K562 (cell line): Measurements from ENCODE around the gene CNGB1. TPM values are rescaled to one million over a fixed set of nuclear protein-coding genes. Genes with fewer than 3 reads are reported as not detected.
A peak's percentile ranks its signal among the peaks of the same experiment; 100 is the strongest.

ENCODE experiments used
- ATAC-seq: fragments of 200-7000 bp; cut with Tn5 transposase; 3 replicates; pipeline ENCODE4 v1.9.1; 2020; ENCODE audit warnings: moderate library complexity
- BruUV-seq: library from RNA; stranded (reverse); fragments of 400-500 nt; replicated peaks from 2 replicates; lab custom pipeline; 2021; lab: Mats Ljungman, UMichigan
- CTCF ChIA-PET: fragments of 300-600 bp; formaldehyde crosslinking; extraction: SDS; loops from one replicate; lab custom pipeline; 2021; ENCODE audit warnings: low intra/inter-chr PET ratio; lab: Yijun Ruan, JAX
- POLR2A ChIA-PET: fragments of 300-600, 350-650 bp; sonication (Branson Sonifier 250); formaldehyde crosslinking; extraction: SDS; loops from one replicate; lab custom pipeline; 2021; ENCODE audit warnings: antibody characterized with exemption, inconsistent platforms; lab: Yijun Ruan, JAX
- DNase-seq, 4 experiments: peaks; one replicate each; pipeline versions ENCODE4 v3.0.0 to v3.0.0-alpha.2; 2011 to 2018; ENCODE audit warnings: low spot score in 3 of 4, mixed read lengths in 3 of 4; ENCODE audit errors: extremely low read depth in 1 of 4
- FAIRE-seq: peaks from 2 replicates; lab custom pipeline; 2011; peaks lifted over from hg19 to GRCh38; lab: Jason Lieb, UNC
- H2AFZ ChIP-seq: 2 replicates; pipeline ENCODE4 v1.6.0; 2011; ENCODE audit warnings: low read depth, low read length, control low read depth, inconsistent platforms
- H3K27ac ChIP-seq: fragments of 200-600 bp; 3 replicates; pipeline ENCODE4 v1.8.0; 2011; ENCODE audit warnings: low read depth, mild to moderate bottlenecking, control low read depth, inconsistent platforms, low read length, moderate library complexity, mixed read lengths; ENCODE audit errors: extremely low read depth
- H3K27me3 ChIP-seq, 2 experiments: fragments of 300-600 bp in 1 of 2; 2 replicates in 1 of 2; 3 replicates in 1 of 2; pipeline versions ENCODE4 v1.6.0 to v1.8.0; 2011; ENCODE audit warnings: inconsistent platforms in 2 of 2, low read length in 2 of 2, mild to moderate bottlenecking in 1 of 2, mixed read lengths in 1 of 2, moderate library complexity in 1 of 2; ENCODE audit not compliant: control insufficient read depth in 2 of 2, insufficient read depth in 2 of 2
- H3K36me3 ChIP-seq: fragments of 300-600 bp; 3 replicates; pipeline ENCODE4 v1.8.0; 2011; ENCODE audit warnings: mild to moderate bottlenecking, low read length, inconsistent platforms; ENCODE audit not compliant: control insufficient read depth, insufficient read depth
- H3K4me1 ChIP-seq, 2 experiments: fragments of 200-600 bp in 1 of 2; replicated peaks in 1 of 2; 2 replicates in 1 of 2; 3 replicates in 1 of 2; pipeline versions ENCODE4 v1.5.1 to v1.8.0; 2011; ENCODE audit warnings: inconsistent platforms in 2 of 2, low read length in 2 of 2, mild to moderate bottlenecking in 1 of 2, mixed read lengths in 1 of 2, moderate library complexity in 1 of 2; ENCODE audit not compliant: control insufficient read depth in 2 of 2, insufficient read depth in 2 of 2
- H3K4me2 ChIP-seq: 2 replicates; pipeline ENCODE4 v1.6.1; 2011; ENCODE audit warnings: low read length, control low read depth, inconsistent platforms, mixed read lengths; ENCODE audit not compliant: insufficient read depth
- H3K4me3 ChIP-seq: fragments of 200-600 bp; sonication (generic), shearing (Covaris generic); 2 replicates; pipeline ENCODE4 v1.5.1; 2016; ENCODE audit warnings: control low read depth, inconsistent platforms
- H3K79me2 ChIP-seq: fragments of 200-600 bp; 3 replicates; pipeline ENCODE4 v1.8.0; 2011; ENCODE audit warnings: low read length, inconsistent platforms; ENCODE audit not compliant: control insufficient read depth, insufficient read depth
- H3K9ac ChIP-seq, 2 experiments: 2 replicates each; pipeline versions ENCODE4 v1.6.0 to v1.6.1; 2011; ENCODE audit warnings: low read depth in 2 of 2, low read length in 2 of 2, control low read depth in 1 of 2, inconsistent platforms in 1 of 2, mild to moderate bottlenecking in 1 of 2, mixed read lengths in 1 of 2; ENCODE audit not compliant: insufficient read depth in 1 of 2
- H3K9me1 ChIP-seq: one replicate; pipeline ENCODE4 v1.6.0; 2011; ENCODE audit warnings: inconsistent platforms, mild to moderate bottlenecking, low read length, moderate library complexity; ENCODE audit not compliant: control insufficient read depth, insufficient read depth
- H3K9me3 ChIP-seq: replicated peaks from 2 replicates; pipeline ENCODE4 v1.5.1; 2011; ENCODE audit warnings: low read depth, low read length, inconsistent platforms; ENCODE audit not compliant: control insufficient read depth, insufficient read depth
- H4K20me1 ChIP-seq: replicated peaks from 2 replicates; pipeline ENCODE4 v1.6.1; 2011; ENCODE audit warnings: low read length, inconsistent platforms, mixed read lengths; ENCODE audit not compliant: control insufficient read depth, insufficient read depth
- BHLHE40 ChIP-seq: IDR thresholded peaks from 2 replicates; pipeline ENCODE4 v1.6.1; 2011; ENCODE audit warnings: low read length, improper control_type of control experiment
- CHCHD3 ChIP-seq: fragments of 250-450 bp; sonication (Bioruptor Pico); IDR thresholded peaks from 2 replicates; pipeline ENCODE4 v2.1.2; 2022; ENCODE audit warnings: mild to moderate bottlenecking
- ETS1 ChIP-seq: conservative IDR thresholded peaks from 2 replicates; pipeline ENCODE4 v1.6.1; 2011; ENCODE audit warnings: low read depth, mild to moderate bottlenecking, low read length; ENCODE audit not compliant: control insufficient read depth
- HDAC8 ChIP-seq: fragments of 450-650 bp; IDR thresholded peaks from 2 replicates; pipeline ENCODE4 v1.6.1; 2016; ENCODE audit warnings: mild to moderate bottlenecking, missing genetic modification characterization, moderate library complexity, missing compliant biosample characterization
- HMG20B ChIP-seq: fragments of 250-450 bp; sonication (Bioruptor Pico); IDR thresholded peaks from 2 replicates; pipeline ENCODE4 v1.5.0; 2021; ENCODE audit warnings: mild to moderate bottlenecking
- MTA3 ChIP-seq: fragments of 450-650 bp; formaldehyde crosslinking; IDR thresholded peaks from 2 replicates; pipeline ENCODE4 v1.6.1; 2017; ENCODE audit warnings: mild to moderate bottlenecking, borderline replicate concordance
- NR0B1 ChIP-seq: fragments of 450-650 bp; IDR thresholded peaks from one replicate; pipeline ENCODE4 v1.6.1; 2018; ENCODE audit warnings: mild to moderate bottlenecking, moderate library complexity; ENCODE audit not compliant: partially characterized antibody
- NR2C1 ChIP-seq, 2 experiments: fragments of 450-650 bp; IDR thresholded peaks; 2 replicates each; pipeline ENCODE4 v1.6.1; 2017; ENCODE audit warnings: mild to moderate bottlenecking in 2 of 2, antibody characterized with exemption in 1 of 2, inconsistent platforms in 1 of 2, missing compliant biosample characterization in 1 of 2, missing genetic modification characterization in 1 of 2
- SOX6 ChIP-seq: fragments of 450-650 bp; IDR thresholded peaks from 2 replicates; pipeline ENCODE4 v1.6.1; 2014; ENCODE audit warnings: mild to moderate bottlenecking
- SRSF3 ChIP-seq: fragments of 200-400 bp; formaldehyde crosslinking; IDR thresholded peaks from 2 replicates; pipeline ENCODE4 v1.6.1; 2016; ENCODE audit warnings: mild to moderate bottlenecking, low read length, moderate library complexity; ENCODE audit not compliant: insufficient read depth
- TCF3 ChIP-seq: sonication (generic); formaldehyde crosslinking; IDR thresholded peaks from 2 replicates; pipeline ENCODE4 v1.4.0; 2020; ENCODE audit warnings: mild to moderate bottlenecking, missing genetic modification reagents
- ZMIZ1 ChIP-seq, 2 experiments: fragments of 150-350 bp in 1 of 2; IDR thresholded peaks; 2 replicates each; pipeline ENCODE4 v1.6.1; 2012 to 2016; ENCODE audit warnings: low read depth in 2 of 2, low read length in 2 of 2, mild to moderate bottlenecking in 1 of 2, moderate library complexity in 1 of 2
- ZNF165 ChIP-seq: fragments of 250-450 bp; sonication (Bioruptor Pico); IDR thresholded peaks from 2 replicates; pipeline ENCODE4 v1.4.0; 2020; ENCODE audit warnings: borderline replicate concordance
- ZNF3 ChIP-seq: fragments of 250-450 bp; sonication (Bioruptor Pico); IDR thresholded peaks from 2 replicates; pipeline ENCODE4 v1.5.0; 2021; ENCODE audit warnings: mild to moderate bottlenecking, moderate library complexity
- WGBS: fragments of 100-300 bp; shearing (Covaris generic); methylation state at CpG from one replicate; pipeline ENCODE4 v1.1.6; 2016; ENCODE audit warnings: low coverage, mixed read lengths; ENCODE audit not compliant: insufficient coverage; ENCODE audit errors: missing lambda C conversion rate; 5-methylcytosine and 5-hydroxymethylcytosine counted together
- in situ Hi-C: fragments of 300-500 bp; cut with MboI; formaldehyde crosslinking; loops from 4 replicates; pipeline ENCODE4 v1.15.0; 2018; ENCODE audit warnings: inconsistent platforms, mixed read lengths
- intact Hi-C: fragments of 100-400 bp; cut with micrococcal nuclease; formaldehyde crosslinking; loops from 2 replicates; pipeline ENCODE4 v1.14.2; 2022
- polyA plus RNA-seq, 8 experiments: library from polyadenylated mRNA; depleted of rRNA in 4 of 8; stranded (reverse) in 5 of 8; unstranded in 3 of 8; fragments of >200 nt; fragmentation: Nextera tagmentation in 2 of 8; fragmentation: Illumina TruSeq in 1 of 8; extraction: Ambion mirVana in 2 of 8; extraction: Trizol in 1 of 8; gene quantifications; 2 replicates each; pipeline versions ENCODE4 v1.2.1 to v1.2.3, GENCODE V29; 2011 to 2014; ENCODE audit warnings: inconsistent platforms in 1 of 8, missing spikeins in 1 of 8
- total RNA-seq, 7 experiments: library from RNA; depleted of rRNA in 6 of 7; stranded (reverse); fragments of >200 nt in 6 of 7; fragmentation: Illumina TruSeq in 2 of 7; extraction: Trizol in 2 of 7; gene quantifications; 2 replicates each; pipeline versions ENCODE4 v1.2.1 to v1.2.3, GENCODE V29; 2011 to 2021; ENCODE audit warnings: low replicate concordance in 1 of 7

The CNGB1 gene
- total and polyA plus RNA-seq, 9 of the 15 experiments (the other 6 are each of a cell fraction or from before 2014, with no cell fraction given): not detected

DNA sequence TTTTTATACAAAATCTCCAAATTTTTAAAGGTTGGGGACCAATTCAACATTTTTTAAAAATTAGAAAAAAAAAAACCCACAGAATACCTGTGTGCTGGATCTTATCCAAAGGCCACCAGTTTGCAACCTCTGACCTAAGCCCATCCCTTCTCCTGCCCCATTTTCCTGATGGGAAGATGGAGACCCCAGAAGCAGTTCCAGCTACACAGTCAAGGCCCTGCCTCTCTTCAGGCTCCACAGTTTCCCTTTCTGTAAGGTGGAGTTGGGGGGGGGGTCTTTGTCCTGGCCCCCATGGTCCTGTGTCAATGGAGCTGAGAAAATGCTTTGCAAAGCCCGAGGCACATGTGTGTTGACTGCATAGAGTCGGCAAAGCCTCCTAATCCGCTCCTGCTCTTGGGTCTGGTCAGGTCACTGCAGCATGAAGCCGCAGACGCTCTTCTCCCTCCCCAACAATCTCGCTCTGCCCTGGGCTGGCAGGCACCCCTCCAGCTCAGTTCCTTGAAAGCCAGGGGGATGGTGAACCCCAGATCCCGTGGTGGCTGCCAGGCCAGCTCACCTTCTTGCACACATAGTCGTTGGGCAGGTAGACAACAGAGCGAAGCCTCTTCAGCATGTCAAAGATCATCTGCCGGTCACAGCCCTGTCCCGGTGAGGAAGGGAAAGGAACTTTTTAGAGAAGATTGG is 70.0 kb downstream of the CNGB1 start:
- no peak overlapping the region for H3K4me2 ChIP-seq
- DNase-seq: no peak
- H3K79me2 ChIP-seq: no peaks in the 10 kb centered on the region
- no peak overlapping the region for H2AFZ ChIP-seq
- peak overlapping the region in 1 of 2 experiments; percentile 10; a peak in 2 of 4 replicates for H3K9ac ChIP-seq
- POLR2A ChIA-PET: interaction anchor here (0.5 to 1.0 kb wide), 2 partner anchors 45 to 161 kb away, joined by 3 read pairs; no protein-coding TSS in a partner anchor
- in situ Hi-C loops (loop anchor here (5.0 kb wide), 1 partner anchor 101 kb away; the partner anchor contains the start of genes USB1 and ZNF319), intact Hi-C loops (loop anchor here (10.0 kb wide), 2 partner anchors 584 to 754 kb away; no protein-coding TSS in a partner anchor)
- 23% methylated on average over 10 of the region's 11 CpGs for WGBS
- BruUV-seq: no TSS peak
- no peak overlapping the region for H3K27ac ChIP-seq
- no peak for FAIRE-seq
- peaks cover 16 to 47% of the 10 kb centered on the region in 2 experiments; a peak in 4 of 5 replicates for H3K27me3 ChIP-seq
- no peaks in the 10 kb centered on the region for H3K9me1 ChIP-seq
- H3K36me3 ChIP-seq: no peaks in the 10 kb centered on the region
- no peaks in the 10 kb centered on the region for H3K9me3 ChIP-seq
- H3K4me1 ChIP-seq: peaks cover 2 to 8% of the 10 kb centered on the region in 2 experiments; a peak in 3 of 5 replicates
- no peaks in the 10 kb centered on the region; the same call in 1 of the 2 replicates for H4K20me1 ChIP-seq
- no peak for ATAC-seq
- CTCF ChIA-PET: interaction anchor here (3.9 kb wide), 1 partner anchor 99 kb away, joined by 33 read pairs; the partner anchor contains the start of genes USB1 and ZNF319
- no peak overlapping the region for H3K4me3 ChIP-seq
- TF ChIP-seq HDAC8 (tag): no peak
- no peak for TF ChIP-seq TCF3 (CRISPR knock-in tag)
- TF ChIP-seq BHLHE40: no peak
- no peak for TF ChIP-seq NR2C1 (IDR thresholded peaks at IDR 0.05)
- TF ChIP-seq NR2C1 (tag; IDR thresholded peaks at IDR 0.05): no peak
- TF ChIP-seq HMG20B (CRISPR knock-in tag): no peak
- TF ChIP-seq ETS1: no peak
- no peak for TF ChIP-seq CHCHD3
- no peak for TF ChIP-seq MTA3
- TF ChIP-seq NR0B1: no peak
- TF ChIP-seq SOX6: no peak
- TF ChIP-seq ZMIZ1 (IDR thresholded peaks at IDR 0.05; ENCODE audit: low read depth in 2 of 2, low read length in 2 of 2): no peak
- TF ChIP-seq ZNF3 (CRISPR knock-in tag): no peak
- no peak for TF ChIP-seq ZNF165 (CRISPR knock-in tag)
- no peak for TF ChIP-seq SRSF3
